Epidermal melanocyte (primary cell): ENCODE results near the gene KRT33A.

Source experiments
- DNase-seq: peaks from one replicate; pipeline ENCODE4 v3.0.0; 2011; ENCODE audit warnings: low spot score; ENCODE audit not compliant: insufficient read length

Gene KRT33A

GRCh38 chr17:41302981-41303380 lies 47.6 kb downstream of the KRT33A start:
- DNase-seq = no peak

- DNase-seq = no peak
Observed at GRCh38 chr17:41301916-41302901, 48.4 kb downstream of the KRT33A start, which contains the start of gene KRTAP29-1. Gene KRTAP29-1, minus strand, starts transcription at chr17:41302851. Its CDS starts 0 bp downstream, at chr17:41302851.

GRCh38 chr17:41301204-41301790 lies 49.3 kb downstream of the KRT33A start:
- no peak for DNase-seq

GRCh38 chr17:41298458-41299135 lies 52.0 kb downstream of the KRT33A start:
- no peak for DNase-seq

GRCh38 chr17:41296846-41297245 lies 53.8 kb downstream of the KRT33A start:
- no peak for DNase-seq
